A549 (cell line): ENCODE data around the gene ACKR4. TPM values are rescaled to one million over a fixed set of nuclear protein-coding genes. Genes with fewer than 3 reads are reported as not detected.
"Not testable (repeated sequence)": the region's sequence is repeated elsewhere in the genome, so short reads cannot be mapped to it uniquely, and the experiment has no call there.

Source experiments
- ATAC-seq, 2 experiments: fragments of 200-7000 bp in 1 of 2; fragments of >200 bp in 1 of 2; cut with Nextera tagmentation in 1 of 2; cut with Tn5 transposase in 1 of 2; 3 replicates each; pipeline versions ENCODE4 v1.8.0 to v1.9.1; 2018 to 2020; ENCODE audit warnings: mild to moderate bottlenecking in 1 of 2, moderate library complexity in 1 of 2
- CTCF ChIA-PET: fragments of 300-600 bp; sonication (Branson Sonifier 250); formaldehyde crosslinking; extraction: SDS; loops from one replicate; lab custom pipeline; 2021; ENCODE audit warnings: antibody characterized with exemption, inconsistent platforms; lab: Yijun Ruan, JAX
- POLR2A ChIA-PET: fragments of 350-600 bp; formaldehyde crosslinking; extraction: SDS; loops from one replicate; lab custom pipeline; 2021; ENCODE audit warnings: antibody characterized with exemption, inconsistent platforms; lab: Yijun Ruan, JAX
- DNase-seq, 2 experiments: peaks; one replicate each; pipeline versions ENCODE4 v3.0.0 to v3.0.0-alpha.2; 2011 to 2016; ENCODE audit warnings: low read depth in 1 of 2, low spot score in 1 of 2
- FAIRE-seq: peaks from 2 replicates; lab custom pipeline; 2011; peaks lifted over from hg19 to GRCh38; lab: Jason Lieb, UNC
- H3K27ac ChIP-seq, 2 experiments: fragments of >200 bp; sonication (Bioruptor Twin); formaldehyde crosslinking; 3 replicates each; pipeline ENCODE4 v1.5.1; 2016 to 2017
- H3K4me1 ChIP-seq: fragments of >200 bp; sonication (Bioruptor Twin); formaldehyde crosslinking; 3 replicates; pipeline ENCODE4 v1.6.1; 2016
- H3K4me2 ChIP-seq: fragments of >200 bp; sonication (Bioruptor Twin); formaldehyde crosslinking; 3 replicates; pipeline ENCODE4 v1.6.1; 2016
- H3K4me3 ChIP-seq: fragments of >200 bp; sonication (Bioruptor Twin); formaldehyde crosslinking; 3 replicates; pipeline ENCODE4 v1.5.1; 2016
- H3K9me3 ChIP-seq: fragments of >200 bp; sonication (Bioruptor Twin); formaldehyde crosslinking; 3 replicates; pipeline ENCODE4 v1.6.1; 2016
- ATOH8 ChIP-seq: fragments of 250-450 bp; sonication (Bioruptor Pico); IDR thresholded peaks from 2 replicates; pipeline ENCODE4 v1.5.0; 2020; ENCODE audit warnings: low read depth, mild to moderate bottlenecking, moderate library complexity
- BHLHE40 ChIP-seq: IDR thresholded peaks from 2 replicates; pipeline ENCODE4 v1.6.1; 2012; ENCODE audit warnings: low read depth, low read length, inconsistent platforms
- CBX2 ChIP-seq: fragments of 200-600 bp; sonication (generic); IDR thresholded peaks from 2 replicates; pipeline ENCODE4 v1.6.1; 2016; ENCODE audit warnings: low read depth, mild to moderate bottlenecking, borderline replicate concordance
- CTCF ChIP-seq: fragments of >200 bp; sonication (Bioruptor Twin); formaldehyde crosslinking; IDR thresholded peaks from 3 replicates; pipeline ENCODE4 v1.5.1; 2016
- EHF ChIP-seq: fragments of 250-450 bp; sonication (Bioruptor Pico); IDR thresholded peaks from 2 replicates; pipeline ENCODE4 v1.5.0; 2020; ENCODE audit warnings: mild to moderate bottlenecking
- ELK1 ChIP-seq: fragments of 150-350 bp; IDR thresholded peaks from 2 replicates; pipeline ENCODE4 v1.6.1; 2014; ENCODE audit warnings: low read depth, mild to moderate bottlenecking, low read length
- EP300 ChIP-seq, 2 experiments: fragments of >200 bp; sonication (Bioruptor Twin); formaldehyde crosslinking; IDR thresholded peaks; 2 replicates in 1 of 2; 3 replicates in 1 of 2; pipeline ENCODE4 v1.6.1; 2016 to 2017
- ESRRA ChIP-seq: fragments of 150-350 bp; IDR thresholded peaks from 2 replicates; pipeline ENCODE4 v1.6.1; 2014; ENCODE audit warnings: mild to moderate bottlenecking, low read length, borderline replicate concordance
- FOXS1 ChIP-seq: fragments of 250-450 bp; sonication (Bioruptor Pico); IDR thresholded peaks from 2 replicates; pipeline ENCODE4 v1.5.0; 2020; ENCODE audit warnings: mild to moderate bottlenecking, moderate library complexity
- HDAC2 ChIP-seq: fragments of 200-600 bp; sonication (generic); IDR thresholded peaks from 2 replicates; pipeline ENCODE4 v1.6.1; 2016
- HOXA7 ChIP-seq: fragments of 250-450 bp; sonication (Bioruptor Pico); IDR thresholded peaks from 2 replicates; pipeline ENCODE4 v1.5.0; 2020; ENCODE audit warnings: mild to moderate bottlenecking, moderate library complexity
- HOXB13 ChIP-seq: fragments of 250-450 bp; sonication (Bioruptor Pico); IDR thresholded peaks from 2 replicates; pipeline ENCODE4 v1.5.0; 2020; ENCODE audit warnings: low read depth, mild to moderate bottlenecking, moderate library complexity
- JUN ChIP-seq, 2 experiments: fragments of >200 bp; sonication (Bioruptor Twin); formaldehyde crosslinking; IDR thresholded peaks; 2 replicates in 1 of 2; 3 replicates in 1 of 2; pipeline ENCODE4 v1.6.1; 2016 to 2017
- KDM1A ChIP-seq: fragments of 200-600 bp; sonication (generic); IDR thresholded peaks from 2 replicates; pipeline ENCODE4 v1.6.1; 2016; ENCODE audit warnings: low read depth, mild to moderate bottlenecking
- MAX ChIP-seq: IDR thresholded peaks from 2 replicates; pipeline ENCODE4 v1.6.1; 2012
- PHF8 ChIP-seq: fragments of 200-600 bp; sonication (generic); IDR thresholded peaks from 2 replicates; pipeline ENCODE4 v1.6.1; 2016; ENCODE audit warnings: low read depth, mild to moderate bottlenecking, antibody characterized with exemption, moderate library complexity, borderline replicate concordance
- RAD21 ChIP-seq, 2 experiments: fragments of >200 bp in 1 of 2; sonication (Bioruptor Twin) in 1 of 2; formaldehyde crosslinking in 1 of 2; IDR thresholded peaks in 1 of 2; conservative IDR thresholded peaks in 1 of 2; 2 replicates in 1 of 2; 3 replicates in 1 of 2; pipeline ENCODE4 v1.6.1; 2012 to 2018; ENCODE audit warnings: inconsistent platforms in 1 of 2
- REST ChIP-seq: fragments of 200-600 bp; sonication (generic); IDR thresholded peaks from 2 replicates; pipeline ENCODE4 v1.6.1; 2016; ENCODE audit warnings: antibody characterized with exemption, mild to moderate bottlenecking, moderate library complexity
- USF2 ChIP-seq: fragments of 450-650 bp; IDR thresholded peaks from 2 replicates; pipeline ENCODE4 v1.6.1; 2014; ENCODE audit warnings: antibody characterized with exemption
- WGBS: methylation state at CpG from one replicate; pipeline ENCODE4 v1.1.6; 2017; ENCODE audit errors: missing lambda C conversion rate; 5-methylcytosine and 5-hydroxymethylcytosine counted together
- polyA plus RNA-seq, 4 experiments: library from polyadenylated mRNA; depleted of rRNA in 3 of 4; stranded (reverse); fragments of >200 nt; fragmentation: RNase III in 1 of 4; extraction: RNeasy Plus Mini Kit Qiagen cat#74134 plus additional on column Dnase treatment in 1 of 4; gene quantifications; 2 replicates in 3 of 4; 3 replicates in 1 of 4; pipeline ENCODE4 v1.2.3, GENCODE V29; 2011 to 2017

Gene ACKR4
- polyA plus RNA-seq, 2 of the 4 experiments (the other 2 are of a cell fraction): 0.04 to 0.08 TPM

- TF ChIP-seq BHLHE40 (no peak), HOXA7 (CRISPR knock-in tag) (no peak)
Measured at GRCh38 chr3:132606085-132606484, 9.0 kb downstream of the ACKR4 start (continued).

GRCh38 chr3:132606620-132607019, 9.6 kb downstream of the ACKR4 start:
- FAIRE-seq, H3K27ac ChIP-seq, POLR2A ChIA-PET, H3K4me2 ChIP-seq, H3K4me3 ChIP-seq, ATAC-seq, DNase-seq, CTCF ChIA-PET, H3K4me1 ChIP-seq, H3K9me3 ChIP-seq: not testable (repeated sequence)
- WGBS: 91% methylated on average over 7 of the region's 8 CpGs

GRCh38 chr3:132615301-132615700, 18.2 kb downstream of the ACKR4 start:
- POLR2A ChIA-PET, H3K9me3 ChIP-seq, H3K27ac ChIP-seq, H3K4me2 ChIP-seq, FAIRE-seq, ATAC-seq, DNase-seq, H3K4me3 ChIP-seq, H3K4me1 ChIP-seq, CTCF ChIA-PET: not testable (repeated sequence)
- WGBS: 94% methylated on average over 3 of the region's 3 CpGs

GRCh38 chr3:132615881-132616280, 18.8 kb downstream of the ACKR4 start:
- POLR2A ChIA-PET: no interaction called here
- no peak overlapping the region for H3K27ac ChIP-seq
- no peaks in the 10 kb centered on the region for H3K9me3 ChIP-seq
- CTCF ChIA-PET: interaction anchor here (0.7 kb wide), 1 partner anchor 25 kb away, joined by 3 read pairs; no protein-coding TSS in a partner anchor
- H3K4me3 ChIP-seq: no peak overlapping the region
- no peak overlapping the region for H3K4me2 ChIP-seq
- no peaks in the 10 kb centered on the region for H3K4me1 ChIP-seq
- no peak for FAIRE-seq
- no peak for DNase-seq
- 38% methylated on average over 3 of the region's 3 CpGs for WGBS
- no peak for ATAC-seq
- TF ChIP-seq EP300 (IDR thresholded peaks at IDR 0.05) (no peak), CTCF (no peak), EHF (CRISPR knock-in tag) (no peak), CBX2 (no peak), PHF8 (no peak), ESRRA (no peak), JUN (IDR thresholded peaks at IDR 0.05) (no peak)
- TF ChIP-seq, all 56 proteins: peak for 0

GRCh38 chr3:132616780-132617179, 19.7 kb downstream of the ACKR4 start:
- CTCF ChIA-PET: interaction anchor here (0.7 kb wide), 1 partner anchor 25 kb away, joined by 3 read pairs; no protein-coding TSS in a partner anchor
- DNase-seq: no peak
- Histone ChIP-seq H3K4me2 (no peak overlapping the region), H3K4me3 (no peak overlapping the region), H3K4me1 (no peaks in the 10 kb centered on the region), H3K9me3 (no peaks in the 10 kb centered on the region), H3K27ac (no peak overlapping the region)
- ATAC-seq: no peak
- FAIRE-seq: no peak
- WGBS: 94% methylated on average over 1 of the region's 1 CpG
- POLR2A ChIA-PET: no interaction called here
- TF ChIP-seq CBX2: no peak
- no peak for TF ChIP-seq EP300 (IDR thresholded peaks at IDR 0.05)
- TF ChIP-seq REST: no peak
- no peak for TF ChIP-seq HDAC2
- TF ChIP-seq ELK1: no peak
- TF ChIP-seq ESRRA: no peak
- TF ChIP-seq USF2: no peak
- TF ChIP-seq MAX: no peak
- TF ChIP-seq KDM1A: no peak
- TF ChIP-seq RAD21 (conservative IDR thresholded peaks at IDR 0.05 in 1 of 2, IDR thresholded peaks at IDR 0.05 in 1 of 2): no peak
- TF ChIP-seq FOXS1 (CRISPR knock-in tag): no peak
- TF ChIP-seq ATOH8 (CRISPR knock-in tag): no peak
- no peak for TF ChIP-seq HOXB13
